Smooth muscle cell (in vitro differentiated cells): ENCODE measurements around the gene FLYWCH2. TPM values are rescaled to one million over a fixed set of nuclear protein-coding genes. Genes with fewer than 3 reads are reported as not detected.

Experiments used
- DNase-seq: peaks from one replicate; lab custom pipeline; 2025; ENCODE audit not compliant: unreplicated experiment; lab: John Stamatoyannopoulos, UW
- H2AFZ ChIP-seq: fragments of 200-600 bp; sonication (generic); 2 replicates; pipeline ENCODE4 v1.6.0; 2016; ENCODE audit warnings: antibody characterized with exemption, low read depth, mild to moderate bottlenecking
- H3F3A ChIP-seq: fragments of 200-600 bp; sonication (generic); 2 replicates; pipeline ENCODE4 v1.6.0; 2017; ENCODE audit warnings: antibody characterized with exemption, low read depth
- H3K27ac ChIP-seq: fragments of 200-600 bp; sonication (generic); 2 replicates; pipeline ENCODE4 v1.5.1; 2016; ENCODE audit warnings: low read depth, mild to moderate bottlenecking
- H3K27me3 ChIP-seq: fragments of 200-600 bp; sonication (generic); 2 replicates; pipeline ENCODE4 v1.6.1; 2016; ENCODE audit warnings: low read depth, mild to moderate bottlenecking
- H3K36me3 ChIP-seq: fragments of 200-600 bp; sonication (generic); 2 replicates; pipeline ENCODE4 v1.5.1; 2016; ENCODE audit warnings: low read depth
- H3K4me1 ChIP-seq: fragments of 200-600 bp; sonication (generic); 2 replicates; pipeline ENCODE4 v1.5.1; 2016; ENCODE audit warnings: low read depth
- H3K4me2 ChIP-seq: fragments of 200-600 bp; sonication (generic); 2 replicates; pipeline ENCODE4 v1.6.0; 2016; ENCODE audit warnings: mild to moderate bottlenecking
- H3K4me3 ChIP-seq: fragments of 200-600 bp; sonication (generic); 2 replicates; pipeline ENCODE4 v1.5.1; 2016; ENCODE audit warnings: mild to moderate bottlenecking
- H3K79me2 ChIP-seq: fragments of 200-600 bp; sonication (generic); 2 replicates; pipeline ENCODE4 v1.6.0; 2016; ENCODE audit warnings: low read depth, mild to moderate bottlenecking
- H3K9ac ChIP-seq: fragments of 200-600 bp; sonication (generic); 2 replicates; pipeline ENCODE4 v1.6.0; 2016; ENCODE audit warnings: low read depth
- H3K9me3 ChIP-seq: fragments of 200-600 bp; sonication (generic); replicated peaks from 2 replicates; pipeline ENCODE4 v1.5.1; 2016; ENCODE audit warnings: low read depth
- H4K20me1 ChIP-seq: fragments of 200-600 bp; sonication (generic); 2 replicates; pipeline ENCODE4 v1.6.0; 2016; ENCODE audit warnings: low read depth
- WGBS: methylation state at CpG from one replicate; pipeline ENCODE4 v1.1.7; 2016; ENCODE audit warnings: low lambda C conversion rate; 5-methylcytosine and 5-hydroxymethylcytosine counted together
- polyA plus RNA-seq: library from polyadenylated mRNA; unstranded; fragments of >200 nt; fragmentation: Nextera tagmentation; extraction: Ambion mirVana; gene quantifications from 2 replicates; pipeline ENCODE4 v1.2.1, GENCODE V29; 2016
- total RNA-seq: library from RNA; depleted of rRNA; stranded (reverse); fragments of >200 nt; gene quantifications from 2 replicates; pipeline ENCODE4 v1.2.3, GENCODE V29; 2014
- TF ChIP-seq, protein P1 (sequence below): fragments of 200-600 bp; sonication (generic); IDR thresholded peaks from 2 replicates; pipeline ENCODE4 v1.5.1; 2017; ENCODE audit warnings: borderline replicate concordance, mild to moderate bottlenecking, antibody characterized with exemption; ENCODE audit not compliant: insufficient read depth, poor library complexity, severe bottlenecking

The FLYWCH2 gene
- total and polyA plus RNA-seq, 2 experiments from 2014 or later, result 31.7 to 52.7 TPM

DNA sequence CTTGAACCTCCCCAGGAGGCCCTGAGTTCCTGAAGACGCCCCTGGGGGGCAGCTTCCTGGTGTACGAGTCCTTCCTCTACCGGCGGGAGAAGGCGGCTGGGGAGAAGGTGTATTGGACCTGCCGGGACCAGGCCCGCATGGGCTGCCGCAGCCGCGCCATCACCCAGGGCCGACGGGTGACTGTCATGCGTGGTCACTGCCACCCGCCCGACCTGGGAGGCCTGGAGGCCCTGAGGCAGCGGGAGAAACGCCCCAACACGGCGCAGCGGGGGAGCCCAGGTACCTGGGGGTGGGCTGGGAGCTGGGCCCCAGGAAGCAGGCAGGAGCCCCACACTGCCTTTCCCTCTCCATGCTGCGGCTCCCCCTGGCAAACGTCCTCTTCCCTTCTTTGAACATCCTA lies 50.7 kb downstream of the FLYWCH2 start:
- H3K36me3 ChIP-seq, result no peaks in the 10 kb centered on the region
- H3K27ac ChIP-seq, result no peak overlapping the region
- H3F3A ChIP-seq, result no peaks in the 10 kb centered on the region
- H3K4me2 ChIP-seq, result no peak overlapping the region
- DNase-seq, result no peak
- 91% methylated on average over 8 of the region's 22 CpGs for WGBS
- no peak overlapping the region for H2AFZ ChIP-seq
- no peaks in the 10 kb centered on the region for H3K27me3 ChIP-seq
- H3K4me3 ChIP-seq, result no peak overlapping the region
- no peak overlapping the region for H3K9ac ChIP-seq
- H3K79me2 ChIP-seq, result no peaks in the 10 kb centered on the region
- no peaks in the 10 kb centered on the region for H4K20me1 ChIP-seq
- H3K9me3 ChIP-seq, result no peaks in the 10 kb centered on the region
- no peaks in the 10 kb centered on the region for H3K4me1 ChIP-seq
- TF ChIP-seq, protein P1, sequence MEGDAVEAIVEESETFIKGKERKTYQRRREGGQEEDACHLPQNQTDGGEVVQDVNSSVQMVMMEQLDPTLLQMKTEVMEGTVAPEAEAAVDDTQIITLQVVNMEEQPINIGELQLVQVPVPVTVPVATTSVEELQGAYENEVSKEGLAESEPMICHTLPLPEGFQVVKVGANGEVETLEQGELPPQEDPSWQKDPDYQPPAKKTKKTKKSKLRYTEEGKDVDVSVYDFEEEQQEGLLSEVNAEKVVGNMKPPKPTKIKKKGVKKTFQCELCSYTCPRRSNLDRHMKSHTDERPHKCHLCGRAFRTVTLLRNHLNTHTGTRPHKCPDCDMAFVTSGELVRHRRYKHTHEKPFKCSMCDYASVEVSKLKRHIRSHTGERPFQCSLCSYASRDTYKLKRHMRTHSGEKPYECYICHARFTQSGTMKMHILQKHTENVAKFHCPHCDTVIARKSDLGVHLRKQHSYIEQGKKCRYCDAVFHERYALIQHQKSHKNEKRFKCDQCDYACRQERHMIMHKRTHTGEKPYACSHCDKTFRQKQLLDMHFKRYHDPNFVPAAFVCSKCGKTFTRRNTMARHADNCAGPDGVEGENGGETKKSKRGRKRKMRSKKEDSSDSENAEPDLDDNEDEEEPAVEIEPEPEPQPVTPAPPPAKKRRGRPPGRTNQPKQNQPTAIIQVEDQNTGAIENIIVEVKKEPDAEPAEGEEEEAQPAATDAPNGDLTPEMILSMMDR, result no peak

DNA sequence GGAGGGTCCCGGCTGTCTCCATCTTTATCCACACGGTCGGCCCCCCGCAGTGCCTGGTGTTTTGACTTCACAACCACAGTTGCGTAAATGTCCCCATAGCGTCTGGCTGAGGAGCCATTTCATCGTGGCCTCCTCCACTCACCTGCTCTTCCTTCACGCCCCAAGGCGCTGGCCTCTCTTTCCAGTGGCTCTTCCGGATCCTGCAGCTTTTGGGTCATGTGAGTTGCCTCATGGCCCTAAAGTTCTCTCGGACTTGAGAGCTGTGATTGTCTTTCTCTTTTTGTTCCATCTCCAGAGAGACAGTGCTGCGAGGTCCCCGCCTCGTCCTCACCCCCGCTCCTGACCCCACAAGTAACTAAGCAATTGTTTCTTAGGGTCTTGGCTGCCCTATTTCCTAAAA lies 51.4 kb downstream of the FLYWCH2 start:
- H3K27ac ChIP-seq, result no peak overlapping the region
- no peaks in the 10 kb centered on the region for H4K20me1 ChIP-seq
- no peaks in the 10 kb centered on the region for H3K4me1 ChIP-seq
- DNase-seq, result no peak
- H3F3A ChIP-seq, result no peaks in the 10 kb centered on the region
- H3K9ac ChIP-seq, result no peak overlapping the region
- H2AFZ ChIP-seq, result no peak overlapping the region
- H3K36me3 ChIP-seq, result peaks cover 5% of the 10 kb centered on the region
- H3K9me3 ChIP-seq, result no peaks in the 10 kb centered on the region
- no peaks in the 10 kb centered on the region for H3K79me2 ChIP-seq
- 93% methylated on average over 15 of the region's 15 CpGs for WGBS
- TF ChIP-seq, protein P1, result no peak
- no peak overlapping the region for H3K4me3 ChIP-seq
- H3K27me3 ChIP-seq, result no peaks in the 10 kb centered on the region
- no peak overlapping the region for H3K4me2 ChIP-seq

DNA sequence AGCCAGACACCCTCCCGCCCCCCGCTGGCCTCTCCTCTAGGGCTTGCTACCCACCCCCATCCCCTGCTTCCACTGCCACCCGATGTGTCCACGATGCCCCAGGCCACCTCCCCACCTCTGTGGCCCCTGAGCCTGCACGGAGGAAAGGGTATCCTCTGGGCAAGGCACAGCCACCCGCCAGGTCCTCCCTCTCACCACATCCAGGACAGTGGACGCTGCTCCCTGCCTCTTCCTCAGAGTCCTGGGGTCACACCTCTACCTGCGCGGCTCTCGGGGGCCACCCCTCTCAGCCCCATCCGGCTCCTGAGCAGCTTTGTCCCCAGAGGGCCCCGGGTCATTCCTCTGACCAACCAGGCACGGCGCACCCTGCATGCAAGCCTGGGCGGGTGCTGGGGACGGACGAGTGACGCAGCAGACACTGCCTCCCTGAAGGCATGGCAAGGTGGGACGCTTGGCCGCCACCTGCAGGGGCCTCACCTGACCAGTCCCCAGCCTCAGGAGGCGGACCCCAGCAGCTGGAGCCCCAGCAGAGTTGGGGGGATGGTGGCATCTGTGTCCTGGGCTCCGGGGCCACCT lies 53.5 kb downstream of the FLYWCH2 start:
- no peaks in the 10 kb centered on the region for H4K20me1 ChIP-seq
- 93% methylated on average over 22 of the region's 22 CpGs for WGBS
- no peak overlapping the region for H3K9ac ChIP-seq
- peaks cover 6% of the 10 kb centered on the region for H3K36me3 ChIP-seq
- H3F3A ChIP-seq, result no peaks in the 10 kb centered on the region
- no peaks in the 10 kb centered on the region for H3K79me2 ChIP-seq
- no peaks in the 10 kb centered on the region for H3K27me3 ChIP-seq
- H3K9me3 ChIP-seq, result no peaks in the 10 kb centered on the region
- TF ChIP-seq, protein P1, result no peak
- DNase-seq, result no peak
- no peak overlapping the region for H2AFZ ChIP-seq
- H3K4me2 ChIP-seq, result no peak overlapping the region
- no peak overlapping the region for H3K4me3 ChIP-seq
- no peaks in the 10 kb centered on the region for H3K4me1 ChIP-seq
- H3K27ac ChIP-seq, result no peak overlapping the region

DNA sequence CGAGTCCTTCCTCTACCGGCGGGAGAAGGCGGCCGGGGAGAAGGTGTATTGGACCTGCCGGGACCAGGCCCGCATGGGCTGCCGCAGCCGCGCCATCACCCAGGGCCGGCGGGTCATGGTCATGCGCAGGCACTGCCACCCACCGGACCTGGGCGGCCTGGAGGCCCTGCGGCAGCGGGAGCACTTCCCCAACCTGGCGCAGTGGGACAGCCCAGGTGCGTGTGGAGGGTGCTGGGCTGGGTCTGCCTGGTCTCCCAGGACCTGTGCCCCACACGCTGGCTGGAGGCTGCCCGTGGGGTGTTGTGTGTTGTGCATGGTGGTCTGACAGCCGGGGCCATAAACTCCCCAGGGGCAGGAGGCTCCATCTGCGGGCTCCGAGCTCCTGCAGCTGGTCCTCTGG lies 54.2 kb downstream of the FLYWCH2 start:
- no peak overlapping the region for H3K27ac ChIP-seq
- 96% methylated on average over 24 of the region's 24 CpGs for WGBS
- H3K9ac ChIP-seq, result no peak overlapping the region
- TF ChIP-seq, protein P1, result no peak
- H3K4me1 ChIP-seq, result no peaks in the 10 kb centered on the region
- no peaks in the 10 kb centered on the region for H4K20me1 ChIP-seq
- no peaks in the 10 kb centered on the region for H3K9me3 ChIP-seq
- H3K4me3 ChIP-seq, result no peak overlapping the region
- DNase-seq, result no peak
- no peak overlapping the region for H3K4me2 ChIP-seq
- no peaks in the 10 kb centered on the region for H3K27me3 ChIP-seq
- H3F3A ChIP-seq, result no peaks in the 10 kb centered on the region
- H2AFZ ChIP-seq, result no peak overlapping the region
- peaks cover 6% of the 10 kb centered on the region for H3K36me3 ChIP-seq
- H3K79me2 ChIP-seq, result no peaks in the 10 kb centered on the region
